HEK293 (cell line): ENCODE results near the gene GTF3C5.

Experiments
- CTCF ChIA-PET: fragments of 350-600 bp; formaldehyde crosslinking; extraction: SDS; loops from one replicate; lab custom pipeline; 2021; ENCODE audit warnings: antibody characterized with exemption; lab: Yijun Ruan, JAX
- POLR2A ChIA-PET: fragments of 300-600 bp; formaldehyde crosslinking; extraction: SDS; loops from one replicate; lab custom pipeline; 2020; ENCODE audit warnings: antibody characterized with exemption, inconsistent platforms; lab: Yijun Ruan, JAX
- H3K27ac ChIP-seq: fragments of 200-500 bp; sonication (Bioruptor generic); 2 replicates; pipeline ENCODE4 v1.5.1; 2014; ENCODE audit warnings: low read depth, low read length, control low read depth, inconsistent platforms; ENCODE audit errors: extremely low read depth
- H3K36me3 ChIP-seq, 2 experiments: fragments of 200-500 bp in 1 of 2; sonication (Bioruptor generic) in 1 of 2; 1 replicate in 1 of 2; 2 replicates in 1 of 2; pipeline ENCODE4 v1.5.1; 2014 to 2017; ENCODE audit warnings: inconsistent platforms in 2 of 2, low read length in 2 of 2; ENCODE audit not compliant: control insufficient read depth in 2 of 2, insufficient read depth in 1 of 2
- H3K4me1 ChIP-seq: fragments of 200-500 bp; sonication (Bioruptor generic); 2 replicates; pipeline ENCODE4 v1.5.1; 2014; ENCODE audit warnings: mild to moderate bottlenecking, low read length, inconsistent platforms; ENCODE audit not compliant: control insufficient read depth, insufficient read depth
- H3K4me3 ChIP-seq: 2 replicates; pipeline ENCODE4 v1.5.1; 2011; ENCODE audit warnings: low read depth, mild to moderate bottlenecking, control low read depth, low read length, moderate library complexity
- H3K9me3 ChIP-seq: fragments of 200-500 bp; sonication (Bioruptor generic); 2 replicates; pipeline ENCODE4 v1.5.1; 2014; ENCODE audit warnings: low read depth, low read length, inconsistent platforms; ENCODE audit not compliant: control insufficient read depth, insufficient read depth
- BCL11A ChIP-seq: fragments of 450-650 bp; formaldehyde crosslinking; IDR thresholded peaks from 2 replicates; pipeline ENCODE4 v1.5.1; 2016; ENCODE audit warnings: low read depth, missing biosample characterization, missing genetic modification characterization
- BCL11B ChIP-seq: fragments of 450-650 bp; formaldehyde crosslinking; IDR thresholded peaks from 2 replicates; pipeline ENCODE4 v1.5.1; 2016; ENCODE audit warnings: low read depth, missing biosample characterization, missing genetic modification characterization
- CTCF ChIP-seq: fragments of 450-650 bp; formaldehyde crosslinking; IDR thresholded peaks from 2 replicates; pipeline ENCODE4 v1.5.1; 2016; ENCODE audit warnings: missing biosample characterization, missing genetic modification characterization
- HIC1 ChIP-seq: fragments of 450-650 bp; formaldehyde crosslinking; IDR thresholded peaks from 2 replicates; pipeline ENCODE4 v1.5.1; 2016; ENCODE audit warnings: missing biosample characterization, missing genetic modification characterization
- KLF1 ChIP-seq: fragments of 450-650 bp; formaldehyde crosslinking; IDR thresholded peaks from 2 replicates; pipeline ENCODE4 v1.5.1; 2016; ENCODE audit warnings: missing biosample characterization, missing genetic modification characterization
- KLF16 ChIP-seq: fragments of 450-650 bp; formaldehyde crosslinking; IDR thresholded peaks from 2 replicates; pipeline ENCODE4 v1.5.1; 2017; ENCODE audit warnings: missing biosample characterization, missing genetic modification characterization
- KLF17 ChIP-seq: fragments of 450-650 bp; formaldehyde crosslinking; IDR thresholded peaks from 2 replicates; pipeline ENCODE4 v1.5.1; 2016; ENCODE audit warnings: missing biosample characterization, missing genetic modification characterization
- PRDM4 ChIP-seq: fragments of 450-650 bp; formaldehyde crosslinking; IDR thresholded peaks from 2 replicates; pipeline ENCODE4 v1.5.1; 2017; ENCODE audit warnings: missing biosample characterization, missing genetic modification characterization
- SP7 ChIP-seq: fragments of 450-650 bp; formaldehyde crosslinking; IDR thresholded peaks from 2 replicates; pipeline ENCODE4 v1.5.1; 2016; ENCODE audit warnings: missing biosample characterization, missing genetic modification characterization
- TCF7L2 ChIP-seq: IDR thresholded peaks from 2 replicates; pipeline ENCODE4 v1.6.1; 2011; ENCODE audit warnings: low read depth, mild to moderate bottlenecking, inconsistent platforms, low read length, moderate library complexity, borderline replicate concordance
- ZFP37 ChIP-seq: fragments of 450-650 bp; formaldehyde crosslinking; IDR thresholded peaks from 2 replicates; pipeline ENCODE4 v1.5.1; 2016; ENCODE audit warnings: missing biosample characterization, missing genetic modification characterization
- ZNF2 ChIP-seq: fragments of 450-650 bp; formaldehyde crosslinking; IDR thresholded peaks from 2 replicates; pipeline ENCODE4 v1.5.1; 2016; ENCODE audit warnings: missing biosample characterization, missing genetic modification characterization
- ZNF362 ChIP-seq: fragments of 450-650 bp; formaldehyde crosslinking; IDR thresholded peaks from 2 replicates; pipeline ENCODE4 v1.5.1; 2016; ENCODE audit warnings: missing biosample characterization, missing genetic modification characterization
- ZNF514 ChIP-seq: fragments of 450-650 bp; formaldehyde crosslinking; IDR thresholded peaks from 2 replicates; pipeline ENCODE4 v1.5.1; 2016; ENCODE audit warnings: missing biosample characterization, missing genetic modification characterization
- ZNF558 ChIP-seq: fragments of 450-650 bp; formaldehyde crosslinking; IDR thresholded peaks from 2 replicates; pipeline ENCODE4 v1.5.1; 2016; ENCODE audit warnings: missing biosample characterization, missing genetic modification characterization
- ZNF629 ChIP-seq: fragments of 450-650 bp; formaldehyde crosslinking; IDR thresholded peaks from 2 replicates; pipeline ENCODE4 v1.5.1; 2017; ENCODE audit warnings: missing biosample characterization, missing genetic modification characterization
- ZNF654 ChIP-seq: fragments of 450-650 bp; formaldehyde crosslinking; IDR thresholded peaks from 2 replicates; pipeline ENCODE4 v1.5.1; 2016; ENCODE audit warnings: low read depth, missing biosample characterization, missing genetic modification characterization
- ZNF660 ChIP-seq: fragments of 450-650 bp; IDR thresholded peaks from 2 replicates; pipeline ENCODE4 v1.5.1; 2018; ENCODE audit warnings: missing biosample characterization, mild to moderate bottlenecking, missing genetic modification characterization
- ZNF677 ChIP-seq: fragments of 450-650 bp; IDR thresholded peaks from 2 replicates; pipeline ENCODE4 v1.5.0; 2018; ENCODE audit warnings: missing biosample characterization, mild to moderate bottlenecking, missing genetic modification characterization, moderate library complexity

GTF3C5 gene

GRCh38 chr9:133102190-133103021, 71.6 kb downstream of the GTF3C5 start:
- Histone ChIP-seq H3K27ac (no peak overlapping the region), H3K4me3 (no peak overlapping the region), H3K36me3 (peaks cover 0 to 96% of the 10 kb centered on the region in 2 experiments; a peak in 2 of 3 replicates), H3K9me3 (no peaks in the 10 kb centered on the region), H3K4me1 (no peaks in the 10 kb centered on the region)
- no peak for TF ChIP-seq SP7 (tag by site-specific recombination)
- TF ChIP-seq ZNF629 (tag by site-specific recombination): no peak
- TF ChIP-seq KLF16 (tag by site-specific recombination): no peak
- no peak for TF ChIP-seq ZNF558
- no peak for TF ChIP-seq PRDM4 (tag by site-specific recombination)
- no peak for TF ChIP-seq TCF7L2
- ChIA-PET POLR2A (interaction anchor here (1.0 to 1.4 kb wide), 4 partner anchors 42 to 72 kb away, joined by 3 to 4 read pairs (median 3); partner anchors contain the start of gene GTF3C5), CTCF (interaction anchor here (0.6 to 22.4 kb wide), 22 partner anchors 8 to 805 kb away, joined by 3 to 342 read pairs (median 4); partner anchors contain the start of gene RALGDS)

GRCh38 chr9:133103183-133103986, 72.6 kb downstream of the GTF3C5 start:
- H3K4me1 ChIP-seq: no peaks in the 10 kb centered on the region
- no peak overlapping the region for H3K27ac ChIP-seq
- H3K36me3 ChIP-seq: peaks cover 0 to 96% of the 10 kb centered on the region in 2 experiments; a peak in 2 of 3 replicates
- H3K9me3 ChIP-seq: no peaks in the 10 kb centered on the region
- TF ChIP-seq ZNF654 (tag by site-specific recombination) (peak; percentile 43), BCL11B (peak; percentile 55; the same call in 1 of the 2 replicates), ZNF2 (tag by site-specific recombination) (peak; percentile 57; the same call in 1 of the 2 replicates), ZNF362 (tag by site-specific recombination) (no peak), ZNF514 (tag by site-specific recombination) (no peak), BCL11A (tag by site-specific recombination) (peak; percentile 78), ZNF677 (tag by site-specific recombination) (no peak), ZFP37 (tag by site-specific recombination) (no peak), CTCF (tag by site-specific recombination) (peak; percentile 89), KLF17 (tag by site-specific recombination) (peak; percentile 14; the same call in 1 of the 2 replicates), HIC1 (tag by site-specific recombination) (no peak), ZNF660 (tag by site-specific recombination) (no peak), KLF1 (tag by site-specific recombination) (peak; percentile 46)
- no peak overlapping the region for H3K4me3 ChIP-seq
- POLR2A ChIA-PET: interaction anchor here (0.6 to 1.4 kb wide), 3 partner anchors 9 to 73 kb away, joined by 3 read pairs; partner anchors contain the start of gene GTF3C5
- CTCF ChIA-PET: interaction anchor here (0.6 to 22.4 kb wide), 22 partner anchors 9 to 623 kb away, joined by 3 to 342 read pairs (median 4); partner anchors contain the start of gene RALGDS
